ENCODE measurements around the gene IP6K3.

Gene IP6K3

DNA sequence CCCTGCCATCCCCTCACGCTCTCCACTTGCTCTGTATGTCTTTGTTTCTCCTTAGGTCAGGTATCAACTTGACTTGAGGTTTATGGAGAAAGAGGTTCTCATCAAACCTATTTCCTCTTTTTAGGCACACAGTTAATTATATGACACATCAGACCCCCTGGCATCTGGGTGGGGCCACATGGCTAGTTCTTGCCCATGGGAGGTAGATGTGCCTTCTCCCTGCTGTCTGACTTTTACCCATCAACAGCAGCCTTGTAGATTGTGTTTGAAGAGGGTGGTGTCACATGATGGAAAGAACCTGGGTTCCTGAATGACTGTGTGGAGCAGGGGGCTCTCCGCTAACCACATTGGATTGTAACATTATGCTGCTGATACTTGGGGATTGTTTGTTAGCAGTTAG, 28.0 kb downstream of the IP6K3 start:
- no peak for DNase-seq (ENCODE audit: low read depth)
- H3K4me3 ChIP-seq (replicated peaks; ENCODE audit: low read depth, low read length), result no peak overlapping the region
- TF ChIP-seq, protein P1, sequence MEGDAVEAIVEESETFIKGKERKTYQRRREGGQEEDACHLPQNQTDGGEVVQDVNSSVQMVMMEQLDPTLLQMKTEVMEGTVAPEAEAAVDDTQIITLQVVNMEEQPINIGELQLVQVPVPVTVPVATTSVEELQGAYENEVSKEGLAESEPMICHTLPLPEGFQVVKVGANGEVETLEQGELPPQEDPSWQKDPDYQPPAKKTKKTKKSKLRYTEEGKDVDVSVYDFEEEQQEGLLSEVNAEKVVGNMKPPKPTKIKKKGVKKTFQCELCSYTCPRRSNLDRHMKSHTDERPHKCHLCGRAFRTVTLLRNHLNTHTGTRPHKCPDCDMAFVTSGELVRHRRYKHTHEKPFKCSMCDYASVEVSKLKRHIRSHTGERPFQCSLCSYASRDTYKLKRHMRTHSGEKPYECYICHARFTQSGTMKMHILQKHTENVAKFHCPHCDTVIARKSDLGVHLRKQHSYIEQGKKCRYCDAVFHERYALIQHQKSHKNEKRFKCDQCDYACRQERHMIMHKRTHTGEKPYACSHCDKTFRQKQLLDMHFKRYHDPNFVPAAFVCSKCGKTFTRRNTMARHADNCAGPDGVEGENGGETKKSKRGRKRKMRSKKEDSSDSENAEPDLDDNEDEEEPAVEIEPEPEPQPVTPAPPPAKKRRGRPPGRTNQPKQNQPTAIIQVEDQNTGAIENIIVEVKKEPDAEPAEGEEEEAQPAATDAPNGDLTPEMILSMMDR (IDR thresholded peaks at IDR 0.05; ENCODE audit: low read length, missing control alignments), result no peak

DNA sequence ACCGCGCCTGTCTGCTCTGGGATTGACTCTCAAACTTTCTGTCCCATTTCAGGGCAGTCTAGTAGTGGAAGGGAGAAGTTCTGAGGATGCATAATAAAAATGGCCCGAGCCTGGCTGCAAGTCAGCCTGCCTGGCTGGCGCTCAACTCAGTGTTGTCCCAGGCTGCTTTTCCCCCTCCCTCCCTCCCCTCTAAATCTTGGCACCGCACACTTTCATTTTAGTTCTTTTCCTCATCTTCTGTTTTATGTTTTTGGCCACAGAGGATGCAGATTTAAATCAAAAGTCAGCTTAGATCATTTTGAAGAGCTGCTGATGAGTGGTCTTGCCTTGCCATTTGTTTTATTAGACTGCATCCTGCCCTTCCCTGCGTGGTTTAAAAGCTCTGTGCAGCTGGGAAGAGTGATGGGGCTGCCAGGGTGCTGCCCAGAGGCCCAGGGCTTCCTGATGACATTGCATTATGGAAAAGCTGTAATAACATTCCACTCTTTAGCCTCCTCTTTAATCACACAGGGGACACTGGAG, 28.7 kb downstream of the IP6K3 start:
- TF ChIP-seq, protein P1 (IDR thresholded peaks at IDR 0.05; ENCODE audit: low read length, missing control alignments), result no peak
- H3K4me3 ChIP-seq (replicated peaks; ENCODE audit: low read depth, low read length), result no peak overlapping the region
- no peak for DNase-seq (ENCODE audit: low read depth)

DNA sequence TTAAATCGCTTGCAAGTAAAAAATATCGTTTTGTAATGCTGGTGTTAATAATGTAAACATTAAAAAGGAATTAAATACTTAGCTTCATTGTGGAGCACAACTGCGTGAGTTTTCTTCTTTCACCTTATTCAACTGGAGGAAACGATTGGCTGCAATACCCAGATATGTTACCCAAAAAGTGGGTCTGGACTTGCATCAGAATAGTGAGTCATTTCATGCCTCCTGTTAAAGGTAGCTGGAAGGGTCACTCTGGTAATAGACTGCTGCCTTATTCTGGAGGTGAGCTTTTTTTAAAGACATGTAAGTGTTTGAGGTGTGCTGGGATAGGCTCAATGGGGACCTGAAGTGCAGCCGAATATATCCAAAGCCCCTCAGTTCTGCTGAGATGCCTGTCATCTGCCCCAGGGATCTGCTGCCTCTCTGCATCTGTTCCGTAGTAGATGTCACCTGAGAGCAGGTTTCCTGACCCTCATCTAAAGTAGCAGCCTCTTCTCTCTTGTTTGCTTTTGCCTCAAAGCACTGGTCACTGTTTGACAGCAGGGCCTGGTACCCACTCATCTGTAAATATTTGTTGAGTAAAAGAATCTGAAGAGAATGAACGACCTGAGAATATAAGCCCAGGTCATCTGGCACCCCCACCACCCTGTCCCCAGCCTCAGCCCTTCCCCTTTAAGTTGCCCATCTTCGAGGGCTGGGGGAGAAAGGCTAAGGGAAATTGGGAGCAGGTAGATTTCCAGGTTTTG, 29.6 kb downstream of the IP6K3 start:
- no peak overlapping the region for H3K4me3 ChIP-seq (replicated peaks; ENCODE audit: low read depth, low read length)
- TF ChIP-seq, protein P1 (IDR thresholded peaks at IDR 0.05; ENCODE audit: low read length, missing control alignments), result no peak
- no peak for DNase-seq (ENCODE audit: low read depth)

DNA sequence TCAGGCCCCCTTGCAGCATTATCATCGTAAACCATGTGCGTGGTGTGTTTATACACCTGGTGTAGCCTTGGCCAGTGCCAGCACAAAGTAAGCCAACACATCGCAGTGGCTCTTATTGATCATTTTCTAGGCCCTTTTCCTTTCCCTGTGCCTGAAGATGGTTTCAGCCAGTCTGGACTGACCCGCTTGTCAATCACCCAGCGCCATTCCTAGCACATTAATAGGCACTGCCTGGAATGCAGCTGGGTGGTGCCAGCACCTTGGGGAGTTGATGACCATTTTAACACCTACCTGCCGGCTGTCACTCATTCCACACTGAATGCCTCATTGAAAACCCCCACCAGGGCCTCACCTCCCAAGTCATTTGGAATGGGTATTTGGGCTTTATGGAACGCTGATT, 30.3 kb downstream of the IP6K3 start:
- no peak for DNase-seq (ENCODE audit: low read depth)
- TF ChIP-seq, protein P1 (IDR thresholded peaks at IDR 0.05; ENCODE audit: low read length, missing control alignments), result no peak
- H3K4me3 ChIP-seq (replicated peaks; ENCODE audit: low read depth, low read length), result no peak overlapping the region

DNA sequence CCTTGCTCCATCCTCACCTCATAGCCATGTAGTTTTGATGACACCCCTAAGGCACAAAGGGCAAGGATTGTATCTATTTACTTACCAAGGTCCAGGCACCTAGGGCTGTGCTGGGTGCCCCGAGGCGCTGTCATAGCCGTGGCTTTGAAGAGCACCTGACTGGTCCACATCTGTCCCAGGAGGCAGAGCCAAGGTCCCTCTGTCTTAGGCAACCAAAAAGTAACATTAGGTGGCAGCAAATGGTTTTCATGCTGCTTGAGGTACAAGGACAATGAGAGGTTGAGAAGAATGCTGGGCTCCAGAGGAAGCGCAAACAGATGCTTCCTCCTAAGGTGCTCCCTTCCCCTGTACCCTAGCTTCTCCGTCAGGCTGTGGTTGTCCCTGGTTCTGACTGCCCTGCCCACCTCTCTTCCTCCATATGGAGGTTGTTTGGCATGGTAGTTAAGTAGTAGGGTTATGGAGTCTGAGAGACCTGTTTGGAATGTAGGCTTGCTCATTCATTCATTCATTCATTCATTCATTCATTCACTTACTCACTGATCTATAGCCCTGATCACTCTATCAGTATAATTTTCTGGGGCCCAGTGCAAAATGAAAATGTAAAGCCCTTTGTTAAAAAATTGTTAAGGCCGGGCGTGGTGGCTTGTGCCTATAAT, 32.2 kb downstream of the IP6K3 start:
- TF ChIP-seq, protein P1 (IDR thresholded peaks at IDR 0.05; ENCODE audit: low read length, missing control alignments), result no peak
- no peak overlapping the region for H3K4me3 ChIP-seq (replicated peaks; ENCODE audit: low read depth, low read length)
- DNase-seq (ENCODE audit: low read depth), result no peak

DNA sequence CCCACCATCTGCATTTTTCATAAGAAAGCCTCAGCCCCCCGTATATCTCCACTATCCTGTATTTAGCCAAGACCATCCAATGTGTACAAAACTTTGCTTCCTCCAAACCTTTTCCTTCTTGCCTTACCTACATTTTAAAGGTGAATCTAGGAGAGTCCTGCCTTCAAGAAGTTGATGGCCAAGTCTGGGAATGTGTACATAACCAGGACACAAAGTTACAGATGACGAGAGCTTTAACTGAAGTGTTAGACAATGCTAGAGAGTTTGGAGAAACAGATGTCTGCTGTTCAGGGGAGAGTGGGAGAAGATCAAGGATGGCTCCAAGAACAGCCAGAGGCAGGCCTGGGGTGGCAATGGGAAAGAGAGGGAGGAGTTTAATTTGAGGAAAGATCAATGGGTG, 32.9 kb downstream of the IP6K3 start:
- H3K4me3 ChIP-seq (replicated peaks; ENCODE audit: low read depth, low read length), result no peak overlapping the region
- TF ChIP-seq, protein P1 (IDR thresholded peaks at IDR 0.05; ENCODE audit: low read length, missing control alignments), result no peak
- DNase-seq (ENCODE audit: low read depth), result no peak

Data from fibroblast of pulmonary artery (primary cell).